ENCODE data around the gene SBK3.
A peak's percentile ranks its signal among the peaks of the same experiment; 100 is the strongest.

The SBK3 gene

DNA sequence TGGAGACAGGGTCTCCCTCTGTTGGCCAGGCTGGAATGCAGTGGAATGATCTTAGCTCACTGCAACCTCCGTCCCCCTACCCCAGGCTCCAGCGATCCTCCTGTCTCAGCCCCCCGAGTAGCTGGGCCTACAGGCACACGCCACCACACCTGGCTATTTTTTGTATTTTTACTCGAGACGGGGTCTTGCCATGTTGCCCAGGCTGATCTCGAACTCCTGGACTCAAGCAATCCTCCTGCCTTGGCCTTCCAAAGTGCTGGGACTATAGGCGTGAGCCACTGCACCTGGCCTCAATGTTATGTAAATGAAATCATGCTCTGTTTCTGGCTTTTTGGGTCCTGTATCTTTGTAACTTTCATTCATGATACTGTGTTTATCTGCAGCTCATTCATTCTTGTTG is 43.4 kb upstream of the SBK3 start (continued):
- TF ChIP-seq, protein P1, sequence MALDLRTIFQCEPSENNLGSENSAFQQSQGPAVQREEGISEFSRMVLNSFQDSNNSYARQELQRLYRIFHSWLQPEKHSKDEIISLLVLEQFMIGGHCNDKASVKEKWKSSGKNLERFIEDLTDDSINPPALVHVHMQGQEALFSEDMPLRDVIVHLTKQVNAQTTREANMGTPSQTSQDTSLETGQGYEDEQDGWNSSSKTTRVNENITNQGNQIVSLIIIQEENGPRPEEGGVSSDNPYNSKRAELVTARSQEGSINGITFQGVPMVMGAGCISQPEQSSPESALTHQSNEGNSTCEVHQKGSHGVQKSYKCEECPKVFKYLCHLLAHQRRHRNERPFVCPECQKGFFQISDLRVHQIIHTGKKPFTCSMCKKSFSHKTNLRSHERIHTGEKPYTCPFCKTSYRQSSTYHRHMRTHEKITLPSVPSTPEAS (tag by site-specific recombination; IDR thresholded peaks at IDR 0.05): no peak
- no peak for TF ChIP-seq ZBTB1 (tag by site-specific recombination; IDR thresholded peaks at IDR 0.05)
- TF ChIP-seq ZNF707 (tag by site-specific recombination; IDR thresholded peaks at IDR 0.05): no peak
- TF ChIP-seq ZBTB48 (tag by site-specific recombination; IDR thresholded peaks at IDR 0.05): no peak
- TF ChIP-seq, protein P2, sequence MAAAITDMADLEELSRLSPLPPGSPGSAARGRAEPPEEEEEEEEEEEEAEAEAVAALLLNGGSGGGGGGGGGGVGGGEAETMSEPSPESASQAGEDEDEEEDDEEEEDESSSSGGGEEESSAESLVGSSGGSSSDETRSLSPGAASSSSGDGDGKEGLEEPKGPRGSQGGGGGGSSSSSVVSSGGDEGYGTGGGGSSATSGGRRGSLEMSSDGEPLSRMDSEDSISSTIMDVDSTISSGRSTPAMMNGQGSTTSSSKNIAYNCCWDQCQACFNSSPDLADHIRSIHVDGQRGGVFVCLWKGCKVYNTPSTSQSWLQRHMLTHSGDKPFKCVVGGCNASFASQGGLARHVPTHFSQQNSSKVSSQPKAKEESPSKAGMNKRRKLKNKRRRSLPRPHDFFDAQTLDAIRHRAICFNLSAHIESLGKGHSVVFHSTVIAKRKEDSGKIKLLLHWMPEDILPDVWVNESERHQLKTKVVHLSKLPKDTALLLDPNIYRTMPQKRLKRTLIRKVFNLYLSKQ (tag by site-specific recombination; IDR thresholded peaks at IDR 0.05; ENCODE audit: borderline replicate concordance): no peak
- no peak for TF ChIP-seq ZNF548 (tag by site-specific recombination; IDR thresholded peaks at IDR 0.05)
- TF ChIP-seq ZNF768 (tag by site-specific recombination; IDR thresholded peaks at IDR 0.05): no peak
- TF ChIP-seq ZBTB8A (tag by site-specific recombination; IDR thresholded peaks at IDR 0.05): no peak
- TF ChIP-seq, protein P3, sequence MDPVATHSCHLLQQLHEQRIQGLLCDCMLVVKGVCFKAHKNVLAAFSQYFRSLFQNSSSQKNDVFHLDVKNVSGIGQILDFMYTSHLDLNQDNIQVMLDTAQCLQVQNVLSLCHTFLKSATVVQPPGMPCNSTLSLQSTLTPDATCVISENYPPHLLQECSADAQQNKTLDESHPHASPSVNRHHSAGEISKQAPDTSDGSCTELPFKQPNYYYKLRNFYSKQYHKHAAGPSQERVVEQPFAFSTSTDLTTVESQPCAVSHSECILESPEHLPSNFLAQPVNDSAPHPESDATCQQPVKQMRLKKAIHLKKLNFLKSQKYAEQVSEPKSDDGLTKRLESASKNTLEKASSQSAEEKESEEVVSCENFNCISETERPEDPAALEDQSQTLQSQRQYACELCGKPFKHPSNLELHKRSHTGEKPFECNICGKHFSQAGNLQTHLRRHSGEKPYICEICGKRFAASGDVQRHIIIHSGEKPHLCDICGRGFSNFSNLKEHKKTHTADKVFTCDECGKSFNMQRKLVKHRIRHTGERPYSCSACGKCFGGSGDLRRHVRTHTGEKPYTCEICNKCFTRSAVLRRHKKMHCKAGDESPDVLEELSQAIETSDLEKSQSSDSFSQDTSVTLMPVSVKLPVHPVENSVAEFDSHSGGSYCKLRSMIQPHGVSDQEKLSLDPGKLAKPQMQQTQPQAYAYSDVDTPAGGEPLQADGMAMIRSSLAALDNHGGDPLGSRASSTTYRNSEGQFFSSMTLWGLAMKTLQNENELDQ (tag by site-specific recombination; IDR thresholded peaks at IDR 0.05; ENCODE audit: low read depth): no peak
- TF ChIP-seq ZNF660 (tag by site-specific recombination; IDR thresholded peaks at IDR 0.05): no peak
- TF ChIP-seq, protein P4, sequence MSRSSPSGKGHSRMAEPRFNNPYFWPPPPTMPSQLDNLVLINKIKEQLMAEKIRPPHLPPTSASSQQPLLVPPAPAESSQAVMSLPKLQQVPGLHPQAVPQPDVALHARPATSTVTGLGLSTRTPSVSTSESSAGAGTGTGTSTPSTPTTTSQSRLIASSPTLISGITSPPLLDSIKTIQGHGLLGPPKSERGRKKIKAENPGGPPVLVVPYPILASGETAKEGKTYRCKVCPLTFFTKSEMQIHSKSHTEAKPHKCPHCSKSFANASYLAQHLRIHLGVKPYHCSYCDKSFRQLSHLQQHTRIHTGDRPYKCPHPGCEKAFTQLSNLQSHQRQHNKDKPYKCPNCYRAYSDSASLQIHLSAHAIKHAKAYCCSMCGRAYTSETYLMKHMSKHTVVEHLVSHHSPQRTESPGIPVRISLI (tag by site-specific recombination; IDR thresholded peaks at IDR 0.05): no peak

DNA sequence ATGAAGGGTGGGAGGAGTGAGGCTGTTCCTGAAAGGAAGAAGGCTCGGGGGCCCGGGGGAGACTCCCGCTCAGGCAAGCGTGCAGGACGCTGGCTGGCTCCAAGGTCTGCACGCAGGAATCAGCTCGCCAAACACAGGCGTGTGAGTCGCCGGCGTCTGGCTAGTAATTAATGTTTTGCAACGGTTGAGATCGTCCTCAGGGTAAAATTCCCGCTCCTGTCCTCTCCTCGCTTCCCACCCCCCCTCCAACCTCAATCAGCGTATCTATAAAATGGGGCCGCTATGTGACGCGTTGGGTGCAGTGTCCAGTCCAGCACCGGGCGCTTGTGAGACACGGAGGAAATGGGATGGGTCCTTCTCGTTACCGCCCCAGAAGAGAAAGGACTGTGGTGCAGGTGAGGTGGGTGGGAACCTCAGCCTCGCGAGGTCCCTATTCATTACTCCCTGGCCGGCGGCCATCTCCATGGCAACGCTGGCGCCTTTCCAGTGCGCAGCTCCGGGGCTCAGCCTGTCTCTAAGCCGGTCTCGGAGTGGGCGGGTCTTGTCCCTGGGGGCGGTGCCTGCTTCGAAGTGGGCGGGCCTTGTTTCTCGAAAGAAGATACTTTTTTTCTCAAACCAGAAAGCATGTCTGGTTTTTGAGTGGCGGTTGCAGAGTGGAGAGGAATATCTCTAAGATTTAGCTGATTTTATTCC is 41.8 kb upstream of the SBK3 start:
- H3K27ac ChIP-seq (ENCODE audit: extremely low read depth, low read depth, low read length): no peak overlapping the region
- peak overlapping the region; percentile 48 for H3K4me3 ChIP-seq (ENCODE audit: low read depth, low read length)
- peaks cover 11% of the 10 kb centered on the region for H3K4me1 ChIP-seq (ENCODE audit: control insufficient read depth, insufficient read depth, low read length)
- ChIA-PET POLR2A (interaction anchor here (0.8 to 6.9 kb wide), 4 partner anchors 11 to 37 kb away, joined by 4 to 71 read pairs (median 10); partner anchors contain the start of genes FIZ1, ZNF524, ZNF784 and ZNF865), CTCF (interaction anchor here (0.5 to 1.9 kb wide), 8 partner anchors 12 to 120 kb away, joined by 3 to 6 read pairs (median 4); partner anchors contain the start of genes FIZ1 and ZNF865)
- H3K36me3 ChIP-seq (ENCODE audit: control insufficient read depth in 2 of 2, insufficient read depth in 1 of 2, low read length in 2 of 2): no peaks in the 10 kb centered on the region
- H3K9me3 ChIP-seq (ENCODE audit: control insufficient read depth, insufficient read depth, low read depth, low read length): no peaks in the 10 kb centered on the region
- TF ChIP-seq SALL2 (tag by site-specific recombination; IDR thresholded peaks at IDR 0.05; ENCODE audit: borderline replicate concordance) (no peak), SP2 (tag by site-specific recombination; IDR thresholded peaks at IDR 0.05) (peak; percentile 91), ZFP3 (tag by site-specific recombination; IDR thresholded peaks at IDR 0.05; ENCODE audit: low read depth) (no peak), ZNF549 (tag by site-specific recombination; IDR thresholded peaks at IDR 0.05) (no peak), ZNF211 (tag by site-specific recombination; IDR thresholded peaks at IDR 0.05; ENCODE audit: low read depth) (no peak), ZXDB (tag by site-specific recombination; IDR thresholded peaks at IDR 0.05) (peak; percentile 64), ZNF112 (tag by site-specific recombination; IDR thresholded peaks at IDR 0.05) (no peak), ZNF114 (tag by site-specific recombination; IDR thresholded peaks at IDR 0.05) (no peak), ZNF324 (tag by site-specific recombination; IDR thresholded peaks at IDR 0.05) (no peak), ZNF16 (tag by site-specific recombination; IDR thresholded peaks at IDR 0.05; ENCODE audit: low read depth) (no peak), SCRT2 (tag by site-specific recombination; IDR thresholded peaks at IDR 0.05) (no peak), ZNF791 (tag by site-specific recombination; IDR thresholded peaks at IDR 0.05) (no peak), ZBTB21 (tag by site-specific recombination; IDR thresholded peaks at IDR 0.05) (no peak), ZNF175 (tag by site-specific recombination; IDR thresholded peaks at IDR 0.05) (no peak), ZNF266 (tag by site-specific recombination; IDR thresholded peaks at IDR 0.05; ENCODE audit: low read depth) (no peak), ZBTB20 (tag by site-specific recombination; IDR thresholded peaks at IDR 0.05) (peak; percentile 73), ZNF311 (tag by site-specific recombination; IDR thresholded peaks at IDR 0.05; ENCODE audit: borderline replicate concordance) (no peak)
- TF ChIP-seq, protein P5, sequence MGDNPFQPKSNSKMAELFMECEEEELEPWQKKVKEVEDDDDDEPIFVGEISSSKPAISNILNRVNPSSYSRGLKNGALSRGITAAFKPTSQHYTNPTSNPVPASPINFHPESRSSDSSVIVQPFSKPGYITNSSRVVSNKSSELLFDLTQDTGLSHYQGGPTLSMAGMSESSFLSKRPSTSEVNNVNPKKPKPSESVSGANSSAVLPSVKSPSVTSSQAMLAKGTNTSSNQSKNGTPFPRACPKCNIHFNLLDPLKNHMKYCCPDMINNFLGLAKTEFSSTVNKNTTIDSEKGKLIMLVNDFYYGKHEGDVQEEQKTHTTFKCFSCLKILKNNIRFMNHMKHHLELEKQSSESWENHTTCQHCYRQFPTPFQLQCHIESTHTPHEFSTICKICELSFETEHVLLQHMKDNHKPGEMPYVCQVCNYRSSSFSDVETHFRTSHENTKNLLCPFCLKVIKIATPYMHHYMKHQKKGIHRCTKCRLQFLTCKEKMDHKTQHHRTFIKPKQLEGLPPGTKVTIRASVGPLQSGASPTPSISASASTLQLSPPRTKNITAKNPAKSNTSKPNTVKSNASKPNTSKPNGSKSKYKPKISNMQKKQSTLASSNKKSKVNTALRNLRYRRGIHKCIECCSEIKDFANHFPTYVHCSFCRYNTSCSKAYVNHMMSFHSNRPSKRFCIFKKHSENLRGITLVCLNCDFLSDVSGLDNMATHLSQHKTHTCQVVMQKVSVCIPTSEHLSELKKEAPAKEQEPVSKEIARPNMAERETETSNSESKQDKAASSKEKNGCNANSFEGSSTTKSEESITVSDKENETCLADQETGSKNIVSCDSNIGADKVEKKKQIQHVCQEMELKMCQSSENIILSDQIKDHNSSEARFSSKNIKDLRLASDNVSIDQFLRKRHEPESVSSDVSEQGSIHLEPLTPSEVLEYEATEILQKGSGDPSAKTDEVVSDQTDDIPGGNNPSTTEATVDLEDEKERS (tag by site-specific recombination; IDR thresholded peaks at IDR 0.05): no peak
